ENCODE results near the gene CCDC183.

- TF ChIP-seq CTCF (conservative IDR thresholded peaks at IDR 0.05), result peak; percentile 95
- TF ChIP-seq EZH2 (IDR thresholded peaks at IDR 0.05; ENCODE audit: low read depth), result no peak
These were observed 8.3 kb upstream of the CCDC183 start for GRCh38 chr9:136787690-136788400.
